Skin of body (tissue), 2 donors: ENCODE data around the gene EXOC3. TPM values are rescaled to one million over a fixed set of nuclear protein-coding genes. Genes with fewer than 3 reads are reported as not detected.
"Not testable (repeated sequence)": the region's sequence is repeated elsewhere in the genome, so short reads cannot be mapped to it uniquely, and the experiment has no call there.

Experiments used
- DNase-seq: peaks from one replicate; lab custom pipeline; 2025; lab: John Stamatoyannopoulos, UW
- total RNA-seq: library from RNA; depleted of rRNA; stranded (reverse); fragments of >200 nt; gene quantifications from one replicate; pipeline ENCODE4 v1.2.3, GENCODE V29; 2014

The EXOC3 gene
- total RNA-seq, 1 donor from 2014 or later: 32.8 TPM

GRCh38 chr5:485113-485945 lies 42.4 kb downstream of the EXOC3 start:
- no peak for DNase-seq

GRCh38 chr5:485946-486491 lies 43.0 kb downstream of the EXOC3 start:
- DNase-seq: no peak

GRCh38 chr5:486597-486996 lies 43.6 kb downstream of the EXOC3 start:
- DNase-seq: not testable (repeated sequence)

- DNase-seq: no peak
These were observed 45.3 kb downstream of the EXOC3 start for GRCh38 chr5:488241-488640.

GRCh38 chr5:488744-489688 lies 46.0 kb downstream of the EXOC3 start:
- no peak for DNase-seq

GRCh38 chr5:489689-490080 lies 46.7 kb downstream of the EXOC3 start:
- DNase-seq: no peak

- no peak for DNase-seq
These were observed 47.4 kb downstream of the EXOC3 start for GRCh38 chr5:490116-491106.

- no peak for DNase-seq
These were observed 48.3 kb downstream of the EXOC3 start for GRCh38 chr5:491119-491855.

GRCh38 chr5:491856-492155 lies 48.8 kb downstream of the EXOC3 start:
- DNase-seq: no peak

- DNase-seq: no peak
These were observed 49.4 kb downstream of the EXOC3 start for GRCh38 chr5:492314-492893.

GRCh38 chr5:493119-493701 lies 50.2 kb downstream of the EXOC3 start:
- no peak for DNase-seq

- no peak for DNase-seq
These were observed 50.8 kb downstream of the EXOC3 start for GRCh38 chr5:493758-494157.

- DNase-seq: no peak
These were observed 51.8 kb downstream of the EXOC3 start for GRCh38 chr5:494667-495255.

GRCh38 chr5:496028-496427 lies 53.1 kb downstream of the EXOC3 start:
- DNase-seq: no peak

- DNase-seq: no peak
These were observed 54.2 kb downstream of the EXOC3 start for GRCh38 chr5:497090-497700.

- no peak for DNase-seq
These were observed 55.0 kb downstream of the EXOC3 start for GRCh38 chr5:497871-498509.

GRCh38 chr5:499233-500209 lies 56.5 kb downstream of the EXOC3 start:
- no peak for DNase-seq
